Measurements from ENCODE around the gene ZNF135. TPM values are rescaled to one million over a fixed set of nuclear protein-coding genes. Genes with fewer than 3 reads are reported as not detected.

Gene ZNF135
- total RNA-seq, 1 donor from 2014 or later = 6.3 TPM

DNA sequence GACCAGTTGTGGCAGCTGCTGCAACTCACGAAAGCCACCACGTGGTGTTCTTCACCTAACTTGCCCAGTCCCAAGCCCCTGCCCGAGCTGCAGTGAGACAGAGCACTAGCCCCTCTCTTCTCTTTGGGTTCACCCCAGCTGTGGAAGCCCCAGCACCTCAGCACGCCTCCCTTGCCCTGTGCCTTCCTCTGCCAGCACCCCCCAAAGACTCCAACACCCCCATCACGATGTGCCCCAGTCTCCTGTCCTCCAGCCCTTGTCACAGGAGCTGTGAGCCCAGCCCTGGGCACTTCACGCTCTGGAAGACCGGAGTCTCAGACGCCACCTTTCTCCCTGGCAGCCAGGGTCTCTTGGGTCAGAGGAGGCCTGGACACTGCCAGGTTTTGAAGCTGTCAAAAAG is 2.2 kb upstream of the ZNF135 start:
- DNase-seq (ENCODE audit: low read depth, low spot score) = no peak
- TF ChIP-seq CTCF (conservative IDR thresholded peaks at IDR 0.05) = no peak
- peak overlapping the region; percentile 57 for H3K4me3 Mint-ChIP-seq
- no peak overlapping the region for H3K27ac Mint-ChIP-seq (ENCODE audit: unreplicated experiment)
- H3K36me3 Mint-ChIP-seq (ENCODE audit: low read depth) = peaks cover 20% of the 10 kb centered on the region
- no peaks in the 10 kb centered on the region for H3K27me3 Mint-ChIP-seq (ENCODE audit: low read depth)
- H3K4me1 Mint-ChIP-seq = peaks cover 7% of the 10 kb centered on the region
- peaks cover 13% of the 10 kb centered on the region for H3K9me3 Mint-ChIP-seq

DNA sequence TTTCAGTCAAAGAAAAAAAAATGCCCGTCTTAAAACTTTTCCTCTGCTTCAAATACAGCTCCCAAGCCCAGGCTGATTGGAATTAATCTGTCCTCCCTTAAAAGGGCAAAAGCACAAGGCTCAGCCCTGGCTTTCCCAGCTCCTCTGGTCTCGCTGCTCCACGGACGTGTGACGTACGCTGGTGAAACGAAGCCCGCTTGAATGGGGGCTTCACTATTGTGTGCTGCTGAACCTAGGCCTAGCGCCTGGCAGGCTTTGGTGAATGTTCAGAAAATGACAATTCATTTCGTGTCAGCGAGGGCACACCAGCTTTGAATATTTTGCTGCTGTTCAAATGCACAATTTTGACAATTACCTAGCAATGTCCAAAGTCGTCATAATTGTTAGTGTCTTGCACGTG is 615 bp upstream of the ZNF135 start:
- DNase-seq (ENCODE audit: low read depth, low spot score) = no peak
- Mint-ChIP-seq H3K36me3 (ENCODE audit: low read depth) (peaks cover 28% of the 10 kb centered on the region), H3K27me3 (ENCODE audit: low read depth) (no peaks in the 10 kb centered on the region), H3K4me1 (peaks cover 7% of the 10 kb centered on the region), H3K4me3 (peak overlapping the region; percentile 79), H3K27ac (ENCODE audit: unreplicated experiment) (no peak overlapping the region), H3K9me3 (peaks cover 15% of the 10 kb centered on the region)
- no peak for TF ChIP-seq CTCF (conservative IDR thresholded peaks at IDR 0.05)

DNA sequence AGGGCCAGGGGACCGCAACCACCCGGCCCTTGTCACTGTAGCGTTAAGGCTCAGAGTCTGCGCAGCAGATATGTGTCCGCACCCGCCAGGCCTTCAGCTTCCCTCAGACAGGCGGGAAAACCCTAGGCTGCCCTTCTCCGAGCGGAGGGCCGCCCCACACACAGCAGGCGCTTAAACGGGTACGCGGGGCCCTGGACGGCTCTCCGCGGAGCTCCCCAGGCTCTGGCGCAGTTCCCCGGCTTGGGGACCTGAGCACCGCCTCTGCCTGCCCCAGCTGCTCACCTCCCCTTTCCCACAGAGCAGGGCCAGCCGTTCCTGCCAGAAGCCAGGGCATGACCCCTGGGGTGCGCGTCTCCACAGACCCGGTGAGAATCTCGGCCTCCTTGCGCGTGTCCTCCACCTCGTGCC is 593 bp downstream of the ZNF135 start:
- H3K27me3 Mint-ChIP-seq (ENCODE audit: low read depth) = no peaks in the 10 kb centered on the region
- H3K27ac Mint-ChIP-seq (ENCODE audit: unreplicated experiment) = no peak overlapping the region
- no peak for DNase-seq (ENCODE audit: low read depth, low spot score)
- peaks cover 7% of the 10 kb centered on the region for H3K4me1 Mint-ChIP-seq
- no peak for TF ChIP-seq CTCF (conservative IDR thresholded peaks at IDR 0.05)
- peaks cover 12% of the 10 kb centered on the region for H3K9me3 Mint-ChIP-seq
- peak overlapping the region; percentile 27 for H3K4me3 Mint-ChIP-seq
- peaks cover 32% of the 10 kb centered on the region for H3K36me3 Mint-ChIP-seq (ENCODE audit: low read depth)

DNA sequence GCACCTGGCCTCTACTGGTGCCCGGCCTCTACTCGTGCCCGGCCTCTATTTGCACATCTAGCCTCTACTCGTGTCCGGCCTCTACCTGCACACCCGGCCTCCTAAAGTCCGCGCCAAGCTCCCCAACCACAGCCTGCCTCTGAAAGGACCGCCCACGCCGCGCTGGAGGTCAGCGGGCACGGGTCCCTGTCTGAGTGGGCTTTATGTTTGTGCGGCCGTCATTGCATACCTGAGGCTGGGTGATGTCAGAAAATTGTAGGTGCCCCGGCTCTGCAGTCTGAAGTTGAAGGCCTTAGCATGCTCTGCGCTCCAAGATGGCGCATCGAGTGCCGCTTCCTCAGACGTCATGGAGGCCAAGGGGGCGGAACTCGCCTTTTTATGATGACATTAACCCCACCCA is 1.1 kb downstream of the ZNF135 start:
- peak overlapping the region; percentile 27 for H3K4me3 Mint-ChIP-seq
- no peak overlapping the region for H3K27ac Mint-ChIP-seq (ENCODE audit: unreplicated experiment)
- H3K27me3 Mint-ChIP-seq (ENCODE audit: low read depth) = no peaks in the 10 kb centered on the region
- TF ChIP-seq CTCF (conservative IDR thresholded peaks at IDR 0.05) = no peak
- peaks cover 36% of the 10 kb centered on the region for H3K36me3 Mint-ChIP-seq (ENCODE audit: low read depth)
- H3K4me1 Mint-ChIP-seq = peaks cover 7% of the 10 kb centered on the region
- H3K9me3 Mint-ChIP-seq = peaks cover 12% of the 10 kb centered on the region
- DNase-seq (ENCODE audit: low read depth, low spot score) = no peak

GRCh38 chr19:58063712-58064111 is 4.6 kb downstream of the ZNF135 start:
- no peak for DNase-seq (ENCODE audit: low read depth, low spot score)
- no peak for TF ChIP-seq CTCF (conservative IDR thresholded peaks at IDR 0.05)
- Mint-ChIP-seq H3K27ac (ENCODE audit: unreplicated experiment) (no peak overlapping the region), H3K9me3 (peaks cover 31% of the 10 kb centered on the region), H3K4me1 (peaks cover 3% of the 10 kb centered on the region), H3K27me3 (ENCODE audit: low read depth) (no peaks in the 10 kb centered on the region), H3K36me3 (ENCODE audit: low read depth) (peaks cover 66% of the 10 kb centered on the region), H3K4me3 (no peak overlapping the region)

Measured in neural crest cell (in vitro differentiated cells).